HG03521 (cell line): ENCODE data around the gene SPATA1.
A peak's percentile ranks its signal among the peaks of the same experiment; 100 is the strongest.

Source experiments
- ATAC-seq: cut with Tn5 transposase; IDR thresholded peaks from one replicate; pipeline ENCODE4 v1.9.1; 2021; ENCODE audit warnings: mild to moderate bottlenecking, moderate library complexity; ENCODE audit not compliant: unreplicated experiment

SPATA1 gene, protein sequence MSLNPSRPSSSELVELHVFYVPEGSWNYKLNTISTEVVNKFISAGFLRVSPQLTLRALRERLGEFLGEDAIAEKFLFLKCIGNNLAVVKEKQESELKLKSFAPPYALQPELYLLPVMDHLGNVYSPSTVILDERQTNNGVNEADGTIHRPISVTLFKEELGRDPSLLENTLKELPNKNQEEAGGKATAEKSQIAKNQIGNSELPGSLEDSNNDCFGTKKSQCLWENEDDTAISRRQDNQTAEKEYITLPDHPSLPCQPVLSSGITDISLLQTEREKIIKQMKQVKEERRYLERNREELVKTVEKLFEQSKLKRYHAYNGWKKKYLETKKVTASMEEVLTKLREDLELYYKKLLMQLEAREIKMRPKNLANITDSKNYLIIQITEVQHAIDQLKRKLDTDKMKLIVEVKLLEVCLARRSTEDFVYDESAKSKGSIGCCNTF

DNA sequence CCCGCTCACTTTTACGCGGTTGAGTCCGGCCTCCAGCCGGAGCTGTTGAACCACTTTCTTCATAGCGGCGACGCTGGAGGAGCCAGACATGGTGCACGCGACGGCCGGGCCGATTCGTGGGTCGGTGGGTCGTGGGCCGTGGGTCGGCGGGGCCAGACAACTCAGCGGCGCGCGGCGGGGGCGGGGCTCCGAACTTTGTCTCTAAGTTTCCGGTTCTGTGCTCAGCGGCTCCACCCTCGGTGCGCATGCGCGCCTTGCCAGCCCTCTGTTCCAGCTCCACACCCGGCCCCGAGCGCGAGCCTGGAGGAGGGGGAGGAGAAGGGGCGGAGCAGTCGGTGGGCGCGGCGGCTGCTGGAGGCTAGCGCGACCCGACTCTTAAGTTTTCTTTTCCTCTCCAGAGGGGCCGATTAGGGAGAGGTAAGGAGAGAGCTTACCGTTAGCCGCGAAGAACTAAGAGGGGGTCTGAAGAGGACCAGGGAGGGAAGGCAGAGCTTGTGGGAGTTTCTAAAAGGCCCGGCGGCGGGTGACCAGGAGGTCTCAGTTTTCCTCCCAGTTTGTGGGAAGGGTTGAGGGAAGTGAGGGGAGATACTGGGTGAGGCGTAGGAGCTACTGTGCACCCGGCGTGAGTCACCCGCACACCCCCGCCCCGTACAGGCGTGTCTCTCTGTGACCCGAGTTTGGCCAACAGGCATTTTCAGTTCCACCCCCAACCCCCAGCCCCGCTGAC is at the start of gene SPATA1, which contains the start of gene GNG5:
TSS of gene SPATA1 (plus strand) at position 385 of the 727 bp plus-strand sequence. CDS start 9,974 bp downstream, outside the sequence.
TSS of gene GNG5 (minus strand) at position 580 of the 727 bp plus-strand sequence. CDS start at position 90, 490 bp downstream.
- ATAC-seq = peak; percentile 82

DNA sequence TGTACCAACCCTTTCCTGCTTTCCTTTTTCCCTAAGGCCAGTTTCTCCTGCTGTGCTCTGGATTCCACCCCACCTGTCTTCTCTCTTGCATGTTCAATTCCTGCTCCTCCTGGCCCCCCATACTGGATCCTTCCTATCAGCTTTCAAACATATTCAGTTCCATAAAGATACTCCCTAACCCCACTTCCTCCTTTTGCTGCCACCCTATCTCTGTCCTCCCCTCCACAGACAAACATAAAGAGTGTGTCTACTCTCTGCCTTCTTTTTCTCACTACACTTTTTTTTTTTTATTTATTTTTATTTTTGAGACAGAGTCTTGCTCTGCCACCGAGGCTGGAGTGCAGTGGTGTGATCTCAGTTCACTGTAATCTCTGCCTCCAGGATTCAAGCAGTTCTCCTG is 44.1 kb upstream of the SPATA1 start:
- no peak for ATAC-seq

DNA sequence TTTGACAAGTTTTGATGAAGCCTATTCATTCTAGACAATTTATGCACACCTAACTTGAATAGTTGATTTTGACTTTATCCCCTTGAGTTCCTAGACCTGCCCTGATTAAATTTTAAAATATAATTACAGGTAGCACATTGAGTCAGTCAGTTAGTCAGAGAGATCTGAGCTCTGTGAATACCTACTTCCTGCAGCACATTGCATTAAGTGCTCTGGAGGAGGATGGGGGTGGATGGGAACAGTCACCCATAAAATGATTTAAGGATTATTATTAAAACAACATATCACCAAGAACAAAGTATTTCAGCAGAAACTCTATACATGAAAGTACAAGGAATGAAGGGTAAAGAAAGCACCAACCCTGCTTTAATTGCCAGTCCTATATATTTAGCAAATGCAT is 38.9 kb upstream of the SPATA1 start:
- no peak for ATAC-seq

DNA sequence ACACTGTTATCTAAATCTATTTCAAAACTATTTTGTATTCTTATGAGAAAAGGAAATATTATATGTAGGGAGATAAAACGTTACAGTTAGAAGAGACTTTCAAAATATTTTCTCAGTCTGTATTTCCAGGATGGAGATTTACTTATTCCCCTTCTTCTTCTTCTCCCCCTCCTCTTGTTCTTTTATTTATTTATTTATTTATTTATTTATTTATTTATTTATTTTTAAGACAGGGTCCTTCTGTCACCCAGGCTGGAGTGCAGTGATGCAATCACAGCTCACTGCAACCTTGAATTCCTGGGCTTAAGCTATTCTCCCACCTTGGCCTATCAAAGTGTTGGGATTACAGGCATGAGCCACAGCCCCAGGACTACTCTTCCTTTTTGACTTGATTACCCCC is 30.0 kb upstream of the SPATA1 start:
- ATAC-seq = no peak

DNA sequence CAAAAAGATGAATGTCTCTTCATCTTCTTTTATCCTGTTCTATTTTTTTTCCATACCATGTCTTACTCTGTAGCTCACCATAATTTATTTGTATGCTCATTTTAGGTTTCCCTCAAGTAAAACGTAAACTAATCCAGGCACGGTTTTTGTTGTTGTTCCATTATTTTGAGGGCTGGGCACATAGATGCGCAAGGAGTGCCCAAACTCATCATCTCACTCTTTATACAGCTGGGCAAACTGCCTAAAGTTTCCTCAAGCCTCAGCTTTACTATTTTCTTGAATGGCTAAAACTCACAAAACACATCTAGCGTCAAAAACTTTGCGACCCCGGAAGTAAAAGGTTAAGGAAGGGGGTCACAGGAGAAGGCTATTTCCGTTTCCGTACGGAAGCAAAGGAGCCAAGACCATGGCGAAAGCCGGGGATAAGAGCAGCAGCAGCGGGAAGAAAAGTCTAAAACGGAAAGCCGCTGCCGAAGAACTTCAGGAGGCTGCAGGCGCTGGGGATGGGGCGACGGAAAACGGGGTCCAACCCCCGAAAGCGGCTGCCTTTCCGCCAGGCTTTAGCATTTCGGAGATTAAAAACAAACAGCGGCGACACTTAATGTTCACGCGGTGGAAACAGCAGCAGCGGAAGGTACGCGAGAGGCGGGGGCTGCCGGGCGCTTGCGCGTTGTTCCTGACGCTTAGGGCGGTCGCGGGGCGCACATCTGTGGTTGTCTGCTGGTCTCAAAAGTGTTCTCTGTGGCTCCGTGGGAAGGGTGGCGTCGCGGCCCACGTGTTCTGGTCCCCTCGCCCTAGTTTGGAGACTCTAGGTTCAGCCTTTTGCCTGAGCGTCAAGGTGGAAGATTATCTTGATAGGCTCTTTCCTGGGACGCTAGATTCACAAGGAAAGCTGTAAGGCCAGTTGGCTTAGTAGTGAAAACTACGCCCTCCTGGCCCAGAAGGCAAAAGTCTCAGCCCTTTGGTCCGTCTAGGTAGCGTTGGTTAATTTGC is 27.0 kb upstream of the SPATA1 start, which contains the start of gene RPF1:
TSS of gene RPF1 (plus strand) at position 391 of the 993 bp plus-strand sequence. CDS start at position 407, 16 bp downstream.
- ATAC-seq = peak; percentile 96

DNA sequence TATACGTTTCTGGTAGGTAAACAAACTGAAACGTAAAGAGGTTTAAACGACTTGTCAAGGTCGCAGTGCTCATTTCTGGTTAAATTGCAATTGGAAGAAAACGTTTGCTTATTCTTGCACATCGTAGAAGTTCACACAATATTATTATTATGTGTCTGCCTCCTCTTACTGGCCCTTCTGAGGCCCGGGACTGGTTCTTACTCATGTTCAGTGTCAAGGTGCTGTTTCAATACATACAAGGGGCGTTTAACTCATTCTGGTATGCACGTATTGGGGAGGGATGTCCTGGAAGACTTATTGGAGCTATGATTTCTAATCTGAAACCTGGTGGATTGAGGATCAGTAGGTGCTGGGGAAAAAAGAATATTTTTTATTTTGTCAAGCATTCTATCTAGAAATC is 26.2 kb upstream of the SPATA1 start:
- no peak for ATAC-seq

DNA sequence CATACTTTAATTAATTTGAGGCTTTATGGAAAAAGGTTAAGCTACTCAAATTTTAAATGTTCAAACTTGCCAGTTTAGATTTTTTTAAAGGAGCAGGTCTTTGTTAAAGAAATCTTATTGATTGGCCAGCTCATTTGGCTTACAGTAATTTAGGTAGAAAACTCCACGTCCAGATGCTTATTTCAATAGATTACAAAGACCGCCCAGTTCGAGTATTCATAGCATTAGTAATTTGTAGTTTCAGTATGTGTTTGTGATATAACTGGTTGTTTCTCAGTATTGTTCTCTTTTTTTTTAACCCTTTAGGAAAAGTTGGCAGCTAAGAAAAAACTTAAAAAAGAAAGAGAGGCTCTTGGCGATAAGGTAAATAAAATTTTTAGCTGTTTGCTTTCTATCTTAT is 25.5 kb upstream of the SPATA1 start:
- no peak for ATAC-seq

DNA sequence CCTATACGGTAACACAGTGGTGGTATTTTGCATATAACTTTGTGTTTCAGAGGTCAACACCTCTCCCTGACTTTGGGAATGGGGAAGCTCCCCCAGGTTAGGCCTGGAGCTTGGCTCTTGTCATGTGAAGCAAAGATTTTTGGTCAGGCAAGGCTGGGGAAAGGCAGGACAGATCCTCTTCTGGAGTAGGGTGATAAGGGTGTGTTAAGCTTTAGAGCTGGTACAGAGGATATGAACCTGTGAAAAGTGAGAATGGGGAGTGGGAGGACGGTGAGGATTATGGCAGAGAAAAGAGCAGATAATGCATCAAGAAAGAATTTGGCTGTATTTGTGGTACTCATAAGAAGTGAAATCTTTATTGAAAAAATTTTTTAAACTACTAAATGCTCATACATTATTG is 24.9 kb upstream of the SPATA1 start:
- ATAC-seq = no peak

DNA sequence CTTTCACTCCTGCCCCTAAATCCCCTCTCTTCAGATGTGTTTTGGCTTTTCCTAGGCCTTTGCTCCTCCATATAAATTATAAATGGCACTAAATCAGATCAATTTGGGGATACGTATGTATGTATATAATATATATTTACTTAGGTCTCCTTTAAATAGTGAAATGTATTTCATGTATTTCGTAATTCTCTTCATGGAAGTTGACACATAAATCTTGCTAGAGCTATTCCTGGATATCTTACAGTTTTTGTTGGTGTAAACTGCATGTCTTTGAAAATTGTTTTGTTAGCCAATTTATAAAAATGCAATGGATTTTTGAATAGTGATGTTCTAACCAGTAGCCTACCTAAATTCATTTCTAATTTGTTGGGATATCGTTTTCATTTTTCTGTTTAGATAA is 18.1 kb upstream of the SPATA1 start:
- ATAC-seq = no peak

DNA sequence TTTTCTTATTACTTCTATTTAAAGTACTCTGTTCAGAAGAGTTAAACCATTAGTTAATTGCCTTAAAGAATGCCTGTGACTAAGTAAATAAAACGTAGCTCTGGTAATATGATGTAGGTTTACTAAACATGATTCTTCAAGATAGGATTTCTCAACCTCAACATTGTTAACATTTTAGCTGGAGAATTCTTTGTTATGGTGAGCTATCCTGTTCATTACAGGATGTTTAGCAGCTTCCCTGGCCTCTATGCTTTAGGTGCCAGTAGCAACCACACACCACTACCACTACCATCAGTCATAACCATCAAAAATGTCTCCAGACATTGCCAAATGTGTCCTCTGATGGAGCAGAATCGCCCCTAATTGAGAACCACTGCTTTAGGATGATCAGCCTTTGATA is 16.4 kb upstream of the SPATA1 start:
- no peak for ATAC-seq

DNA sequence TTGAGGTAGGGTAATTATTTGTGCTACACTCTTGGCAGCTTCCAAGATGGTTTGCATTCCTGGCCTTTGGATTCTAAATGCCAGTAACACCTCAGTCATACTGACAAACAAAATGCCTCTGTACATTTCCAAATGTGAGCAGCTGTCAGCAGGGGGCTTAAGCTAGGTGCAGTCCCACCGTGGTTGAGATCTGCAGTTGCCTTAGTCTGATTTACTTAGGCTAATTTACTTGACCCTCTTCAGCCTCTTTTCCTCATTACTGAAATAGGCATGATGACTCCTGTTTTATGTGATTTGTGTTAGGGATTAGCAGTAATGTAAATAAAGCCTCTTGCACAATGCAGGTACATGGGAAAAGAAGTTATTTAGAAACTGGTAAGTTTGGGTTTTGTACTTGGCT is 13.5 kb upstream of the SPATA1 start:
- ATAC-seq = no peak

DNA sequence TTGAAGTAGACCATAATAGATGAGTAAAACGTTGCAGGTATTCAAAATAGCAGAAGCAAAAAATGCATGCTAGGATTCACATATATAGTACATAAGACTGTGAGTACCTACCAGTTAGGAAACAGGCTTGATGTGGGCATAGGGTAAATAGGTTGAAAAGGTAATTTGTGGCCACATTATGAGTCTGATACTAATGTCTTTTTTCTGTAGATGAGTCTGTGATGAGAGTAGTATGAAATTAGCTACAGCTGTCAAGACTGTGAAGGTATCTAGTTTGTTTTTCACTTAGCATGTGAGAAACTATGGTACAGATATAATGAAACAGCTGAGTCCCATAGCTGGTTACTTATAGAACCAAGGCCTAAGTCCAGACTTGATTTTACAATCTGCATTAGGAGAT is 12.4 kb upstream of the SPATA1 start:
- no peak for ATAC-seq

DNA sequence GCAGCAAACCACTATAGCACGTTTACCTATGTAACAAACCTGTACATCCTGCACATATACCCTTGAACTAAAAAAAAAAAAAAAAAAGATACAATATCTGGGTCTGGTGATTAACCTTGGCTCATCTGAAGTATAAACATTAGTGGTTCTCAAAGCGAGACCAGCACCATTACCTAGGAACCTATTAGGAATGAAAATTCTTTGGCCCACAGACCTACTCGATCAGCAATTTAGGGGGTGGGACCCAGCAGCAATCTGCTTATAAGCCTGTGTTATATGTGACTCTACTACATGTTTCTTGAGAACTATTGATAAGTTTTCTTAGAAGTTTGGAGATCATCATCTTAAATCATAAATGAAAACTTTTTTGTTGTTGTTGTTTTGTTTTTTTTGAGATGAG is 9.7 kb upstream of the SPATA1 start:
- ATAC-seq = no peak

DNA sequence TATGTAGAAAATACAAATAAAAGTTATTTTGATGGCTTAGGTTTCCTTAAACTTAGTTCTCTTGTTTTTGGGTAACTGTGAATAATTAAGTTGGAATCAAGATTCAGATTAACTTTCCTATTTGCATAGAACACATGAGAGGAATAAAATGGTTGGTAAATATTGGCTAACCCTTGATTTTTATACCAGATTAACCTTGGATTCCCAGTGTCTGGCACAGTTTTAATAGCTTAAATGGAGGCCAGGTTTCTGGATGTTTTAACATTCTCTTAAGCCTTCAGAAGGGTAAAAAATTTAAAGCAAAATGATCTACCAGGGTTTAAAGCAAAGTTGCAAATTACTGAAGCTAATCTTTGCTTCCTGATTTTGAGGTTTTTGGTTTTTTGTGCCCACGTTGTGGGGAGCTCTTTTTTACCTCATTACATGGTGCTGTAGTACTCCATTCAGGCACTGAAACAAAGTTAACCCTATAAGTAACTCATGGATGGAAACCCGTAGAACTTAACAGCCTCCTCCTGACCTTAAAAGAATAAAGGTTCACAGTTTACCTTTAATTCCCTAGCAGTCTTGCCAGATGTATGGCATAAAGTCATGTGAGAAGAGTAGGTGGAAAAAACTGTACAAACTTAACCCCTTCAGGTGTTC is 8.4 kb upstream of the SPATA1 start:
- ATAC-seq = no peak

DNA sequence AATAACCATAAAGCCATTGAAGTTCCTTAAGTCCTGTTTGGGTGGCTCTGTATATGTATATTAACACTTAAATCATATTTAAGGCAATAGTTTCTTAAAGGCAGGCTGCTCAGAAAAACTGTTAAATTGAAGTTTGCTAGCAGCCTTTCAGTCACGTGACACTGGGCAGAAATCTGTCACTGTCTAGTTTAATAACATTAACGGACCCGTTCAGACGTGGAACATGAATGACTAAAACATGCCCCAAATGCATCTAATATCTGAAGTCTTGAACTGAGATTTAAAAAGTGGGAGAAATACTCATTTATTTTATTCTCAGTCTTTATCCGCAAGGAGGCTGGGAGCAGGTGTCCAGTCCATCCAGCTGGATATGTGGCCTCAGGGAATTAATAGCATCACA is 3.3 kb upstream of the SPATA1 start:
- no peak for ATAC-seq

DNA sequence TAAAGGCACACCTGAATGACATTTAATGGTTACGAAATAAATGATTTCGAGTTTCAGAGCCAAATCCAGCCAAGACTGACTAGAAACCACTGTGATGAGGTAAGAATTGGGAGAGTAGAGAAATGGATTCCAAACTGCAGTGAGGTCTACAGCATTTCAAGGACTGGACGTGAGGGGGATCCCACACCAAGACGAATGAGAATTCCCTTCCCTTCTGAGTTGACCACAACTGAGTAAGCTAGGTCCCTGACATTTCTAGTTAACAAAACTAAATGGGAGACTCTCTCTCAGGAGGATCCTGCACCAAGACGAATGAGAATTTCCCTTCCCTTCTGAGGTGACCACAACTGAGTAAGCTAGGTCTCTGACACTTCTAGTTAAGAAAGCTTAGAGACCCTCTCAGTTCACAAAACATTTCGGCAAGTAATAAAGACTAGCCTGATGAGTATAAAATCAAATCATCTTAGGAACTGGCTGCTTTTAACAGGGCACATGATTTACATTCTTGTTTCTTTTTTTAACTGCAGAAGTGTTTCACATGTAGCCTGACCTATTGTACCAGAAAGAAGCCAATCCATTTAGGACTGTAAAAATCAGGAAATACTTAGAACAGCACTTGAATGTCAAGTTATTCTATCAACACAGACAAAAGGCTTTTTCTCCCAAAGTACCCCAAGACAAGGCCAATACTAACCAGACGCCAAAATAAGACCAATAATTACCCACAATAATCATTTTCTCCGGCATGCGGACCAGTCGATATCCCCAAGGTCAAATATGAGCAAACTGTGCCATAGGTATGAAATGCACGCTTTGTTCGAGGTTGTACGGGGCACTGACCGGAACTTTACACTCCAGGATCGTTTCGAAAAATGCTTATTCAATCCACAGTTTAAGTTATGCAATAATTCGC is 1.4 kb upstream of the SPATA1 start:
- no peak for ATAC-seq

DNA sequence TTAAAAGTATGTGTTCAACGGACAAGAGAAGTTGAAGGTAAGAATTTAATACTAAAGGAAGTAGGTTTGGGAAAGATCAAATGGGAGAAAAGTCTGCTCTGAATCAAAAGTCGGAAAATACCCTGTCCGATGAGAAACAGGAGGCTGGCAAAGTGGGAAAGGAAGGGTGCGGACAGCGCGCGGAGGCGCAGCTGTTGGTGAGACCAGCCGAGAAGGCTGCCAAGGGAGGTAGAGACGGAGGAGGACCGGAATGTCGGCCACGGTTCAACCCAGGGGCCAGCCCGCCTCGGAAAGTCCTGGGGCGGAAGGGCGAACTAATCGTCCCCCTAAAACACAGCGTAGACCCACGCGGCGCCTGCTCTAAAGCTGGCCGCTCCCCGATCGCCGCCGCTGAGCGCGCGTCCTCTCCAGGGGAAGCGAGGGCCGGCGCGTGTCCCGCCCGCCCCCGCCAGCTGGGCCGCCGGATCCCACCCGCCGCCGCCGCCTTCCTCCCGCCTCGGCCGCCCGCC is 639 bp upstream of the SPATA1 start:
- ATAC-seq = peak; percentile 31

DNA sequence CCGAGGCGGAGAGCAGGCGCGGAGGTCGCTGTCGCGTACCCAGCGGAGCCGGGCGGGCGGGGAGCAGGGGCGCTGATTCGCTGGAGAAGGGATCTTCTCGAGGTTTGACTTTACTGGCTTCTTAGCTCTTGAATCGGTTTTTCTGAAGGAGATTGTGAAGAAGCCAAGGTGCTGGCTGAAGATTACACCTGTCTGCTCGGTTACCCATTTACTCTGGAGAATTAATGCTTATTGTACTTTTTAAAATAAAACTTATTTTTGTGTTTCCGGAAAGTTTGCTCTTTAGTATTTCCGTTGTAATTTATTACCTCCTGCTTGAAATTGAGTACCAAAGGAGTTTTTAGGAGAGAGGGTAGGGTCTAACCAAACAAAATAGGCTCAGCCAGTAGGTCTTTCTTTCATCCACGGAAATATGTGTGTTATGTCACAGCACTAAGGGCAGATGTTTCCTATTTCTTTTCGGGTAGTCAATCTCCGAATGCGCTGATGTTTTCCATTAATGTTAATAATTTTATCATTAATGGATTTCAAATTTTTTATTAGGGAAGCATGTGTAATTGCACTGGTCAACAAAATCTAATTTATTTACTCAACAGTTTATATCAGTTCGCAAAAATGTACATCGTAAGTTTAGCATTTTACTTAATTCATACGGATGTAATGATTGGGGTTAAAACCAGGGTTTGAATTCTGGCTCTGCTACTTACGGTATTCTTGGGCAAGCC is 705 bp downstream of the SPATA1 start:
- no peak for ATAC-seq
